Uterus (tissue), 2 donors: Measurements from ENCODE around the gene TBX21.

Source experiments
- CTCF ChIP-seq, 4 experiments: fragments of 200-600 bp in 2 of 4; fragments of 450-650 bp in 2 of 4; sonication (generic) in 2 of 4; IDR thresholded peaks; one replicate each; pipeline ENCODE4 v1.5.1; 2016 to 2019; ENCODE audit warnings: antibody characterized with exemption in 4 of 4, mild to moderate bottlenecking in 2 of 4, moderate library complexity in 1 of 4
- POLR2A ChIP-seq, 2 donors: fragments of 450-650 bp; IDR thresholded peaks; one replicate each; pipeline ENCODE4 v1.6.1; 2016; ENCODE audit warnings: antibody characterized with exemption in 2 of 2, mild to moderate bottlenecking in 1 of 2, moderate library complexity in 1 of 2

- TF ChIP-seq CTCF (IDR thresholded peaks at IDR 0.05) (no peak), POLR2A (IDR thresholded peaks at IDR 0.05) (no peak)
Observed at GRCh38 chr17:47739150-47739549, 6.1 kb downstream of the TBX21 start.
